Activated T-helper 1 cell treated with anti-CD3 and anti-CD28 coated beads, Interleukin-2, amount 50 U/mL, for 16 hours (primary cell): ENCODE results near the gene MRPL42.
"Not testable (repeated sequence)": the region's sequence is repeated elsewhere in the genome, so short reads cannot be mapped to it uniquely, and the experiment has no call there.

ENCODE experiments used
- DNase-seq, 2 donors: peaks; one replicate each; pipeline ENCODE4 v3.0.0-alpha.2; 2020; ENCODE audit warnings: low read depth in 1 of 2, low spot score in 1 of 2

The MRPL42 gene

GRCh38 chr12:93497456-93497855 lies 30.1 kb downstream of the MRPL42 start:
- DNase-seq = no peak

GRCh38 chr12:93498813-93499212 lies 31.5 kb downstream of the MRPL42 start:
- DNase-seq = not testable (repeated sequence)

- DNase-seq = no peak
Measured at GRCh38 chr12:93500201-93500600, 32.9 kb downstream of the MRPL42 start.

GRCh38 chr12:93500667-93501066 lies 33.4 kb downstream of the MRPL42 start:
- DNase-seq = no peak

GRCh38 chr12:93502802-93503623 lies 35.7 kb downstream of the MRPL42 start:
- peak; percentile 11 to 24 for DNase-seq

GRCh38 chr12:93507165-93507564 lies 39.9 kb downstream of the MRPL42 start:
- no peak for DNase-seq

- DNase-seq = no peak
Measured at GRCh38 chr12:93509506-93509905, 42.2 kb downstream of the MRPL42 start.

GRCh38 chr12:93514853-93515252 lies 47.5 kb downstream of the MRPL42 start:
- no peak for DNase-seq

GRCh38 chr12:93518725-93519124 lies 51.4 kb downstream of the MRPL42 start:
- DNase-seq = no peak

- DNase-seq = no peak
Measured at GRCh38 chr12:93519859-93520258, 52.5 kb downstream of the MRPL42 start.

- no peak for DNase-seq
Measured at GRCh38 chr12:93520454-93520853, 53.1 kb downstream of the MRPL42 start.

GRCh38 chr12:93521225-93522080 lies 54.1 kb downstream of the MRPL42 start:
- DNase-seq = no peak

GRCh38 chr12:93524386-93525133 lies 57.2 kb downstream of the MRPL42 start:
- no peak for DNase-seq

GRCh38 chr12:93526786-93527428 lies 59.6 kb downstream of the MRPL42 start:
- DNase-seq = no peak

GRCh38 chr12:93530358-93530757 lies 63.0 kb downstream of the MRPL42 start:
- DNase-seq = no peak

GRCh38 chr12:93533310-93533709 lies 66.0 kb downstream of the MRPL42 start:
- DNase-seq = no peak

GRCh38 chr12:93536111-93536765 lies 68.9 kb downstream of the MRPL42 start:
- DNase-seq = no peak

- no peak for DNase-seq
Measured at GRCh38 chr12:93536766-93537488, 69.6 kb downstream of the MRPL42 start.

GRCh38 chr12:93537769-93538168 lies 70.5 kb downstream of the MRPL42 start:
- no peak for DNase-seq

- no peak for DNase-seq
Measured at GRCh38 chr12:93539821-93540220, 72.5 kb downstream of the MRPL42 start.
